Ovary (tissue), 9 donors: Measurements from ENCODE around the gene S100A5. TPM values are rescaled to one million over a fixed set of nuclear protein-coding genes. Genes with fewer than 3 reads are reported as not detected.

Source experiments
- DNase-seq, 5 donors: peaks; one replicate each; pipeline ENCODE4 v3.0.0-alpha.2; 2019 to 2020
- H3K27ac ChIP-seq, 2 donors: fragments of 200-600 bp; one replicate each; pipeline versions ENCODE4 v1.5.1 to v1.8.0; 2019 to 2022
- H3K27me3 ChIP-seq: fragments of 200-600 bp; one replicate; pipeline ENCODE4 v1.8.0; 2022
- H3K36me3 ChIP-seq: fragments of 200-600 bp; sonication (generic); one replicate; pipeline ENCODE4 v1.5.1; 2019
- H3K4me1 ChIP-seq: one replicate; pipeline ENCODE4 v1.8.1; 2013; ENCODE audit warnings: mild to moderate bottlenecking, moderate library complexity; ENCODE audit not compliant: insufficient read depth
- H3K4me3 ChIP-seq: fragments of 200-600 bp; sonication (generic); one replicate; pipeline ENCODE4 v1.5.1; 2017
- H3K9me3 ChIP-seq, 2 donors: fragments of 200-600 bp in 1 of 2; sonication (generic) in 1 of 2; one replicate each; pipeline versions ENCODE4 v1.5.1 to v1.8.1; 2013 to 2019; ENCODE audit warnings: mild to moderate bottlenecking in 1 of 2, moderate library complexity in 1 of 2
- EP300 ChIP-seq: sonication (generic); formaldehyde crosslinking; IDR thresholded peaks from one replicate; pipeline ENCODE4 v1.6.1; 2017; ENCODE audit warnings: antibody characterized with exemption
- POLR2A ChIP-seq: fragments of 450-650 bp; IDR thresholded peaks from one replicate; pipeline ENCODE4 v1.6.1; 2017; ENCODE audit warnings: antibody characterized with exemption, mild to moderate bottlenecking, moderate library complexity
- WGBS, 3 donors: extraction: QIAGEN DNeasy Blood & Tissue Kit in 1 of 3; methylation state at CpG; one replicate each; pipeline versions ENCODE4 v1.1.5 to v1.1.7; 2013 to 2017; 5-methylcytosine and 5-hydroxymethylcytosine counted together
- intact Hi-C, 4 donors: fragments of 100-400 bp; cut with DNase I; formaldehyde crosslinking; loops; one replicate each; pipeline versions ENCODE4 v1.11.0 to v1.15.1; 2022 to 2023
- polyA plus RNA-seq, 2 donors: library from polyadenylated mRNA; stranded (reverse); fragments of 200-250 nt in 1 of 2; fragments of 350-450 nt in 1 of 2; fragmentation: Illumina TruSeq in 1 of 2; extraction: RNeasy Lipid Tissue Mini Kit (QIAGEN cat#74804) in 1 of 2; gene quantifications; one replicate each; pipeline ENCODE4 v1.2.3, GENCODE V29; 2013 to 2014
- total RNA-seq, 7 donors: library from RNA; depleted of rRNA in 2 of 7; stranded (reverse); fragments of >200 nt in 2 of 7; fragmentation: NEBNext Ultra II Directional in 3 of 7; extraction: Animal tissue kit (Norgen Biotek cat#: 25700) in 3 of 7; gene quantifications; one replicate each; pipeline versions ENCODE4 v1.1.0 to v1.2.4, GENCODE V29; 2016 to 2023
- TF ChIP-seq, protein P1 (sequence below), 3 donors: fragments of 450-650 bp in 2 of 3; fragments of 200-600 bp in 1 of 3; IDR thresholded peaks; one replicate each; pipeline versions ENCODE4 v1.5.1 to v1.8.0; 2016 to 2022; ENCODE audit warnings: antibody characterized with exemption in 3 of 3, mild to moderate bottlenecking in 1 of 3
- donor health status: DM: no; HTN: no; CAD: no; lungs with moderate emphysema.
- donor health status: DM: no; HTN: no; CAD: no.
- donor health status: Bipolar disorder and iron deficiency.
- donor health status: DM: yes; HTN: yes; CAD: no.
- donor health status: DM: no; HTN: no; CAD: no.
- donor health status: DM: yes; HTN: yes; CAD: no.

The S100A5 gene
- total and polyA plus RNA-seq, 9 donors: not detected

DNA sequence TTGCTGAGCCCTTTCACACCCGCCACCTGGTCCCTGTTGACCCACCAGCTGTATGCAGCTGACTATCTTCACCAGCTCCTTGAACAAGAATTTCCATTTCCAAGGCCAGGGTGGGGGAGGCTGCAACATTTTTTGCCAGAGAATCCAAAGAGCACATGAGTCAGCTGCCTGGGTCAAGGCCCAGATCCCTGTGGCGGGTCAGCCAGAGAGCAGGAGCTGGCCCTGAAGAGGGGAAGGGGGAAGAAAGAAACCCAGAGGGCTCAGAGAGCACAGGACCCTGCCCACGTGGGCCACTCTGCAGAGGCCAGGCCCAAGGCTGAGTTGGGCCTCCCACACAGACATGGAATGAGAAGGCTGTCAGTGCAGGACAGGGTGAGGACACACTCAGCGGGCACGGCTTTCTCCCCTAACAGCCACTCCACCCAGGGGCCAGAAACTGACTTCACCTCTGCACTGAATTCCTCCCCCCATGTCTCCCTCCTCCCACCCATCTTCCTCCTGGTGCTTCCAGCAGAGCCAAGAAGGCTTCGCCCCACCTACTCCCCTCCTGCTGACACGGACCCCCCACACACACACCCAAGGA, 33.8 kb downstream of the S100A5 start:
- DNase-seq: peak; percentile 92 to 95 (median 94)
- TF ChIP-seq EP300: peak; percentile 68
- no peak for TF ChIP-seq POLR2A
- no peak overlapping the region for H3K4me3 ChIP-seq
- 7% methylated on average over 7 of the region's 7 CpGs for WGBS, 3 donors
- H3K9me3 ChIP-seq: no peaks in the 10 kb centered on the region
- H3K27me3 ChIP-seq: no peaks in the 10 kb centered on the region
- no peaks in the 10 kb centered on the region for H3K36me3 ChIP-seq
- H3K4me1 ChIP-seq: peaks cover 20% of the 10 kb centered on the region
- peak overlapping the region; percentile 40 to 78 for H3K27ac ChIP-seq
- intact Hi-C loops: no loop called here

DNA sequence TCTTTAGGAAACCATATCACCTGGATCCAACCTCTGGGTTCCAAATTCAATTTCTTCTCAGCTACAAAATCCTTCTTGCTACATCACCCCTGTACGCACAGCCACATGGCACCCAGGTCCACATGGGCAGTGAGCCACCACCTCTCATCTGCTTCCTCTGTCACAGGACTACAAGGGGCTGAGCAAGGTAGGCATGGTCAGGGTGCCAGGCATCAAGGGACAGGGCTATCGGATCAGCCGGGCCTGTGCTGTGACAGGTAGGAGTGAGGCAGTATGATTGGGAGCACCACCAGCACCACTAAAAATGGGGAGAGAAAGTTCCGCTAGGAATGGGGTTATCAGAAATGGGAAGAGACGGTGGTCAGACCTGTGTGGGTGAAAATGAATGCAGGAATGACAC, 34.3 kb downstream of the S100A5 start:
- peaks cover 18% of the 10 kb centered on the region for H3K4me1 ChIP-seq
- H3K36me3 ChIP-seq: no peaks in the 10 kb centered on the region
- H3K27ac ChIP-seq: peak overlapping the region; percentile 40 to 46
- DNase-seq: peak; percentile 46 to 75 (median 68)
- no peaks in the 10 kb centered on the region for H3K9me3 ChIP-seq
- H3K27me3 ChIP-seq: no peaks in the 10 kb centered on the region
- intact Hi-C loops: no loop called here
- TF ChIP-seq POLR2A (no peak), EP300 (no peak)
- TF ChIP-seq, protein P1, sequence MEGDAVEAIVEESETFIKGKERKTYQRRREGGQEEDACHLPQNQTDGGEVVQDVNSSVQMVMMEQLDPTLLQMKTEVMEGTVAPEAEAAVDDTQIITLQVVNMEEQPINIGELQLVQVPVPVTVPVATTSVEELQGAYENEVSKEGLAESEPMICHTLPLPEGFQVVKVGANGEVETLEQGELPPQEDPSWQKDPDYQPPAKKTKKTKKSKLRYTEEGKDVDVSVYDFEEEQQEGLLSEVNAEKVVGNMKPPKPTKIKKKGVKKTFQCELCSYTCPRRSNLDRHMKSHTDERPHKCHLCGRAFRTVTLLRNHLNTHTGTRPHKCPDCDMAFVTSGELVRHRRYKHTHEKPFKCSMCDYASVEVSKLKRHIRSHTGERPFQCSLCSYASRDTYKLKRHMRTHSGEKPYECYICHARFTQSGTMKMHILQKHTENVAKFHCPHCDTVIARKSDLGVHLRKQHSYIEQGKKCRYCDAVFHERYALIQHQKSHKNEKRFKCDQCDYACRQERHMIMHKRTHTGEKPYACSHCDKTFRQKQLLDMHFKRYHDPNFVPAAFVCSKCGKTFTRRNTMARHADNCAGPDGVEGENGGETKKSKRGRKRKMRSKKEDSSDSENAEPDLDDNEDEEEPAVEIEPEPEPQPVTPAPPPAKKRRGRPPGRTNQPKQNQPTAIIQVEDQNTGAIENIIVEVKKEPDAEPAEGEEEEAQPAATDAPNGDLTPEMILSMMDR (IDR thresholded peaks at IDR 0.05): no peak
- WGBS, 3 donors: 28 to 31% (median 29%) methylated on average over 5 of the region's 5 CpGs
- no peak overlapping the region for H3K4me3 ChIP-seq

DNA sequence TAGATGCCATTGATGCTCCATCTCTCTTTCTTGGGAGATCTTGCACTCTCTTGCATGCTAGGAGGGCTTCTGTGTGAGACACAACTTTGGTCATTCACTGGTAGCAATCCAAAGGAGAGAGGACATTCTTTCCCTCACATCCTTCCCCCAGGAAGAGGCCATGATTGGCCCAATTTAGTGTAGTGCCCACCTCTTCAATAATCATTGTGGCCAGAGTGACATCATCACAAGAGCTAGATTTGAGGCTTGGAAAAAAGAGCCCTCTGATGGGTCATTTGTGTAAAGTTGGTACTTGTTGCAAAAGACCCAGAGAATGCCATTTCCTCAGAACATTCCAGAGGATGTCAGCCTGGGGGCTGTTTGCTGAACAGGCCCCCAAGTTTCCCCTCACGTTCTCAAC, 35.2 kb downstream of the S100A5 start:
- TF ChIP-seq POLR2A: no peak
- TF ChIP-seq EP300: no peak
- TF ChIP-seq, protein P1 (IDR thresholded peaks at IDR 0.05): no peak
- 96 to 100% (median 98%) methylated on average over 1 of the region's 1 CpG for WGBS, 3 donors
- DNase-seq: no peak
- no peaks in the 10 kb centered on the region for H3K27me3 ChIP-seq
- peak overlapping the region in 1 of 2 donors; percentile 46 for H3K27ac ChIP-seq
- no peak overlapping the region for H3K4me3 ChIP-seq
- H3K9me3 ChIP-seq: no peaks in the 10 kb centered on the region
- H3K4me1 ChIP-seq: peaks cover 16% of the 10 kb centered on the region
- intact Hi-C loops: no loop called here
- no peaks in the 10 kb centered on the region for H3K36me3 ChIP-seq

DNA sequence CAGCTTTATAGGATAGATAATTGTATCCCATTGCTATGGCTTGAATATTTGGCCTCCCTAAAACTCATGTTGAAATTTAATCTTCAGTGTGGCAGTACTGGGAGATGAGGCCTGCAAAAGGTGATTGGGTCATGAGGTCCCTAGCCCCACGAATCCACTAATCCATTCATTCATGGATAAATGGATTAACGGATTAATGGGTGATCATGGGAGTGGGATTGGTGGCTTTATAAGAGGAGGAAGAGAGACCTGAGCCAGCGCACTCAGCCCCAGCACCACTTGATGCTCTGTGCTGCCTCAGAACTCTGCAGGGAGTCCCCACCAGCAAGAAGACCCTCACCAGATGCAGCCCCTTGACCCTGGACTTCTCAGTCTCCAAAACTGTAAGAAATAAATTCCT, 37.0 kb downstream of the S100A5 start:
- DNase-seq: no peak
- Histone ChIP-seq H3K4me1 (peaks cover 18% of the 10 kb centered on the region), H3K9me3 (no peaks in the 10 kb centered on the region), H3K36me3 (no peaks in the 10 kb centered on the region), H3K27ac (no peak overlapping the region), H3K4me3 (no peak overlapping the region), H3K27me3 (no peaks in the 10 kb centered on the region)
- TF ChIP-seq EP300 (no peak), POLR2A (no peak)
- TF ChIP-seq, protein P1 (IDR thresholded peaks at IDR 0.05): no peak
- 88 to 95% (median 89%) methylated on average over 3 of the region's 3 CpGs for WGBS, 3 donors
- intact Hi-C loops: no loop called here

DNA sequence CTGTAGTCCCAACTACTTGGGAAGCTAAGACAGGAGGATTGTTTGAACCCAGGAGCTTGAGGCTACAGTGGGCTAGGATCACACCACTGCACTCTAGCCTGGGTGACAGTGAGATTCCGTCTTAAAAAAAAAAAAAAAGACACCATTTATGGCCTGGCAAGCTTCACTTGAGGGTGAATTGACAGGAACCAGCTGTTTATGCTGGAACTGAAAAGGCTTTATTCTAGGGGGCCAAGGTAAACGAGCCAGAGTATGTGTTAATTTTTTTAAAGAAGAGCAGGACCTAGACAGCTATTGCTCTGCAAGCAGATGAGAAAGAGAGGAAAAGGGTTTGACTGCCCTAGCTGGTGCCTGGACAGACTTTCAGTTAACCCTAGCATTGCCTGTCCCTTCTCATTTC, 42.0 kb downstream of the S100A5 start:
- Histone ChIP-seq H3K4me1 (peaks cover 10% of the 10 kb centered on the region), H3K27me3 (no peaks in the 10 kb centered on the region), H3K4me3 (no peak overlapping the region), H3K9me3 (no peaks in the 10 kb centered on the region), H3K27ac (no peak overlapping the region), H3K36me3 (no peaks in the 10 kb centered on the region)
- intact Hi-C loops: loop anchor here in 3 of 4 donors (5.0 to 10.0 kb wide), 3 partner anchors 141 to 151 kb away; partner anchors contain the start of genes S100A9 (in 2 of the 3) and PGLYRP4 (in 1 of the 3)
- no peak for DNase-seq
- 5 to 7% (median 5%) methylated on average over 2 of the region's 2 CpGs for WGBS, 3 donors
- no peak for TF ChIP-seq POLR2A
- no peak for TF ChIP-seq EP300
